Measurements from ENCODE around the gene CYLD.
A peak's percentile ranks its signal among the peaks of the same experiment; 100 is the strongest.

The CYLD gene

DNA sequence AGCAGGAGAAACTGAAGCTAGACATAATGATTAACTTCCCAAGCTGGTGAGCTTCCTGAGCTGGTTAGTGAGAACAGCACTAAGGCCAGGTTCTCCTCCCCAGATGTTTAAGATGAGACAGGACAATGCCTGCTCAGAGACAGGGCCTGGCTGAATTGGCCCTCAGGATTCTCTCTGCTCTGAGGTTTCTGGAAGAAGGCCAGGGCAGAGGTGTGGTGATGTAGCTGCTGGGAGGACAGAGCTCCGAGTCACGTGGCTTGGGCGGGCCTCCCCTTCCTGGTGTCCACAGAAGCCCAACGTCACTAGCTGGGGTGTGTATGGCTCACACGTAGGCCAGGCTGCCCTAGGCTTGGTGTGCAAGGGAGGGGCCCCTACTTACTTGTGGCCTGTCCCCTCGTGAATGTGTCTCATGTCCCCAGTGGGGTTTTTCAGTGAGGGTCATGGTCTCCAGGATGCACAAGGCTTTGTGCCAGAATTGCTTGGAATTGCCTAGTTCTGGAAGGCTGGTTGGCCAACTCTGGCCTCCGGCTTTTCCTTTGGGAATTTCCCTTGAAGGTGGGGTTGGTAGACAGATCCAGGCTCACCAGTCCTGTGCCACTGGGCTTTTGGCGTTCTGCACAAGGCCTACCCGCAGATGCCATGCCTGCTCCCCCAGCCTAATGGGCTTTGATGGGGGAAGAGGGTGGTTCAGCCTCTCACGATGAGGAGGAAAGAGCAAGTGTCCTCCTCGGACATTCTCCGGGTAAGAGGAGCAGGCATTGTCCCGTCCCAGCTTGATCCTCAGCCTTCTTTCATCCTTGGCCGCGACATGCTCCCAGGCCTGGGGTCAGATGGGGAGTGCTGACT, 45.1 kb upstream of the CYLD start:
- Histone ChIP-seq H3K9ac (peak overlapping the region; percentile 64 to 74 (median 69); a peak in 18 of 22 replicates), H4K20me1 (no peaks in the 10 kb centered on the region), H3K4me2 (peak overlapping the region; percentile 75 to 98 (median 92)), H3K36me3 (peaks cover 0 to 27% (median 0%) of the 10 kb centered on the region in 11 experiments; a peak in 8 of 22 replicates), H3K27me3 (peaks cover 0 to 9% (median 0%) of the 10 kb centered on the region in 11 experiments; a peak in 6 of 22 replicates), H3K27ac (peak overlapping the region; percentile 64 to 90 (median 80)), H3K4me3 (peak overlapping the region in 5 of 10 experiments; percentile 7 to 77 (median 69); a peak in 4 of 20 replicates), H3K4me1 (peaks cover 52 to 92% (median 87%) of the 10 kb centered on the region in 10 experiments), H3K9me3 (replicated peaks in 1 of 11) (no peaks in the 10 kb centered on the region)
- no peak for TF ChIP-seq Cebpa-rat (IDR thresholded peaks at IDR 0.05)

DNA sequence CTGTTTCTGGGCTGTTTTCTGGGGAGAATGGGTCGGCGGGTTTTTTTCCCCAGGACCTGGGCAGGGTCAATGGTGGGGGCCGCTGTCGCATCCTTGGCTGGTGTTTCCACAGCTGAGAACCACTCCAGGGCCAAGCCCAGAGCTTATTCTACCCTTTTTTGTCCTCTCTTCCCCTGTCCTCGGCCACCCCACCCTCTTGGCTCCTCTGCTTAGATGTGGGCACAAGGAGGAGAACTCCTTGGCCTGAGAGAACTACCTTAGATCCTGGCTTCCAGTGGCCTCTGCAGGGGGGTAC, 44.5 kb upstream of the CYLD start:
- Histone ChIP-seq H3K9me3 (replicated peaks in 1 of 11) (no peaks in the 10 kb centered on the region), H3K4me1 (peaks cover 58 to 98% (median 92%) of the 10 kb centered on the region in 10 experiments), H3K4me3 (peak overlapping the region in 8 of 10 experiments; percentile 7 to 75 (median 30); a peak in 7 of 20 replicates), H3K27ac (peak overlapping the region; percentile 64 to 90 (median 80); a peak in 21 of 22 replicates), H3K36me3 (peaks cover 0 to 32% (median 0%) of the 10 kb centered on the region in 11 experiments; a peak in 8 of 22 replicates), H4K20me1 (no peaks in the 10 kb centered on the region), H3K4me2 (peak overlapping the region; percentile 75 to 98 (median 92)), H3K9ac (peak overlapping the region; percentile 57 to 74 (median 69); a peak in 21 of 22 replicates), H3K27me3 (peaks cover 0 to 9% (median 0%) of the 10 kb centered on the region in 11 experiments; a peak in 6 of 22 replicates)
- no peak for TF ChIP-seq Cebpa-rat (IDR thresholded peaks at IDR 0.05)

DNA sequence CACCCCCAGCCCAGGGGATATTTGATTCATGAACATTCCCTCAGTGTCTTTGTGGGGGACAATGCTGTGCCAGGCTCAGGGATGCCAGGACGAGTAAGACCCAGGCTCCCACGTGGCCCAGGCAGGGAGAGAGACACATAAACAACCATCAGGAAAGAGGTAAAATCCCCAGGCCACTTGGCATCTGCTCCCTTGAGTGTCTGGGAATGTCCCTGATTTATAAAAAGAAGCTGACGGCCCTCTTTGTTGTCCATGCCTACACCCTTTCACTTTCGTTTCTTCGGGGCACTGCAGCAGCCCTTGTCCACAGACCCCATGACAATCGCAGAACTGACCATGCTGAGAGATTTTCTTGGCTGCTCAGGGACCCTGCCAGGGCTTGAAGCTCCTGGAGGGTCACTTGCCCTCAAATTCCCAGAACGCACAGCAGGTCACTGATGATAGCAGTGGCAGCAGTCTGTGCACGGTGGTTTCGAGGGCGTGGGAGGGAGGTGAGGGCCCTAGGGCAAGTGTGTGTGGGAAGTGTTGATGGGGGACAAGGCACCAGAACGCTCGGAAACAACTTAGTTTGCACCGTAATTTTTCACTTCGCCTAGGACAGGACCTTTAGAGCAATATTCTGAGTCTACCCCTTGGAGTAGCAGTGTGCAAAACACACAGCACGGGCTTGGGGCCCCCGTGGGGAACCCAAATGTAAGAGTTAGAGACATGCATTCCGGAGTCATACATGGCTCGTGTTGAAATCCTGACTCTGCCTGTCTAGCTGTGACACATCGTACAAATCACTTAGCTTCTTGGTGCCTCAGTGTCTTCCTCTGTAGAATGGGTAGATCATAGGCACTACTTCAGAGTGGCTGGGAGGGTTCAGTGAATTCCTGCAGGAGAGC, 43.8 kb upstream of the CYLD start:
- Histone ChIP-seq H3K9ac (peak overlapping the region; percentile 57 to 74 (median 69); a peak in 21 of 22 replicates), H3K4me1 (peaks cover 61 to 98% (median 96%) of the 10 kb centered on the region in 10 experiments), H3K27ac (peak overlapping the region; percentile 64 to 90 (median 80); a peak in 21 of 22 replicates), H3K4me2 (peak overlapping the region; percentile 75 to 98 (median 92)), H3K36me3 (peaks cover 0 to 37% (median 0%) of the 10 kb centered on the region in 11 experiments; a peak in 8 of 22 replicates), H3K27me3 (peaks cover 0 to 9% (median 0%) of the 10 kb centered on the region in 11 experiments; a peak in 6 of 22 replicates), H3K4me3 (peak overlapping the region in 9 of 10 experiments; percentile 7 to 75 (median 31); a peak in 10 of 20 replicates), H3K9me3 (replicated peaks in 1 of 11) (peaks cover 0 to 3% (median under 1%) of the 10 kb centered on the region in 11 experiments; a peak in 10 of 22 replicates), H4K20me1 (no peaks in the 10 kb centered on the region)
- TF ChIP-seq Cebpa-rat (IDR thresholded peaks at IDR 0.05) = no peak

DNA sequence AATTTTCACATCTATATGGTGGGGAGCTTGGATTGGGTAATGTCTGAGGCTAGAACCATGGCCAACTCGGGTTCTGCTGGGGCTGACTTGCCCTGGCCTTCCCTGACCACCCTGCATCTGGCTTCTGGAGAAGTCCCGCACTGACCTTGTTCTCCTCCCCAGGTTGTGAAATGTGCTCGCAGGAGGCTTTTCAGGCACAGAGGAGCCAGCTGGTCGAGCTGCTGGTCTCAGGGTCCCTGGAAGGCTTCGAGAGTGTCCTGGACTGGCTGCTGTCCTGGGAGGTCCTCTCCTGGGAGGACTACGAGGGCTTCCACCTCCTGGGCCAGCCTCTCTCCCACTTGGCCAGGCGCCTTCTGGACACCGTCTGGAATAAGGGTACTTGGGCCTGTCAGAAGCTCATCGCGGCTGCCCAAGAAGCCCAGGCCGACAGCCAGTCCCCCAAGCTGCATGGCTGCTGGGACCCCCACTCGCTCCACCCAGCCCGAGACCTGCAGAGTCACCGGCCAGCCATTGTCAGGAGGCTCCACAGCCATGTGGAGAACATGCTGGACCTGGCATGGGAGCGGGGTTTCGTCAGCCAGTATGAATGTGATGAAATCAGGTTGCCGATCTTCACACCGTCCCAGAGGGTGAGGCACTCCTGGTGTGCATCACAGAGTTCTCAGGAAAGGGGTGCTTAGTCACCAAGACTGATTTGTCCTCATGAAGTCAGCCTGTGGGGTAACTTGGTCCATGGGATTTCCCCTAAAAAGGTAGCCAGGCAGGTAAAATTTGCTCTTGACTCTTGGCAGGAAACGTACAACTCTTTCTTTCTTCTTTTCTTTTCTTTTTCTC, 42.3 kb upstream of the CYLD start:
- peak overlapping the region in 10 of 11 experiments; percentile 21 to 98 (median 80); a peak in 20 of 22 replicates for H3K4me2 ChIP-seq
- H3K27ac ChIP-seq = peak overlapping the region in 10 of 11 experiments; percentile 28 to 90 (median 84); a peak in 20 of 22 replicates
- H3K9me3 ChIP-seq (replicated peaks in 1 of 11) = peaks cover 13 to 17% (median 14%) of the 10 kb centered on the region in 11 experiments
- no peaks in the 10 kb centered on the region for H3K27me3 ChIP-seq
- peaks cover 49 to 88% (median 86%) of the 10 kb centered on the region in 10 experiments for H3K4me1 ChIP-seq
- 0 out of 22 replicates have a peak, but pooled peaks of 2 of the 11 experiments have one; percentile 13 to 16 for TF ChIP-seq Cebpa-rat (IDR thresholded peaks at IDR 0.05)
- H4K20me1 ChIP-seq = no peaks in the 10 kb centered on the region
- no peak overlapping the region for H3K4me3 ChIP-seq
- peaks cover 0 to 52% (median 7%) of the 10 kb centered on the region in 11 experiments; a peak in 11 of 22 replicates for H3K36me3 ChIP-seq
- peak overlapping the region in 5 of 11 experiments; percentile 21 to 42 (median 31); a peak in 9 of 22 replicates for H3K9ac ChIP-seq

DNA sequence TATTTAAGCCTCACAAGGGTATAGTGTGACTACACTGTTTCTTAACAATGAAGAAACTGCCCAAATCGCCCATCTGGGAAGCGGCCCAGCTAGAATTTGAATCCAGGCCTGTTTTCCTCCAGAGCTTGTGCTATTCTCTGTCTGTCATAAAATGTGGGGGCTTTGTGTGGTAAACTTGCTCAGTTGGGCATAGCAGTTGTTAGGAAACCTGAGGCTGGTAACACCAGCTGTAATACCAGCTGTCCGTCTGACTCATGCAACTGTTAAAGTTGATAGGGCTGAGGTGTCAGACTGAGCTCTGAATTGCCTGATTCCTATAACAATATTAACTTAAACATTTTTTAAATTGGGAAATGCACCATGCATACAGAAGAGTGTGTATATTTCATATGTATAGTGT, 39.2 kb upstream of the CYLD start:
- Histone ChIP-seq H3K9ac (peak overlapping the region in 9 of 11 experiments; percentile 16 to 73 (median 64); a peak in 16 of 22 replicates), H3K27me3 (no peaks in the 10 kb centered on the region), H3K27ac (peak overlapping the region in 10 of 11 experiments; percentile 31 to 90 (median 85); a peak in 20 of 22 replicates), H4K20me1 (no peaks in the 10 kb centered on the region), H3K4me2 (peak overlapping the region; percentile 2 to 90 (median 44); a peak in 19 of 22 replicates), H3K9me3 (replicated peaks in 1 of 11) (peaks cover 24 to 34% (median 32%) of the 10 kb centered on the region in 11 experiments), H3K36me3 (peaks cover 0 to 82% (median 7%) of the 10 kb centered on the region in 11 experiments; a peak in 11 of 22 replicates), H3K4me1 (peaks cover 23 to 74% (median 59%) of the 10 kb centered on the region in 10 experiments), H3K4me3 (no peak overlapping the region)
- TF ChIP-seq Cebpa-rat (IDR thresholded peaks at IDR 0.05) = peak in 7 of 11 experiments; percentile 40 to 81 (median 53); a peak in 8 of 22 replicates

DNA sequence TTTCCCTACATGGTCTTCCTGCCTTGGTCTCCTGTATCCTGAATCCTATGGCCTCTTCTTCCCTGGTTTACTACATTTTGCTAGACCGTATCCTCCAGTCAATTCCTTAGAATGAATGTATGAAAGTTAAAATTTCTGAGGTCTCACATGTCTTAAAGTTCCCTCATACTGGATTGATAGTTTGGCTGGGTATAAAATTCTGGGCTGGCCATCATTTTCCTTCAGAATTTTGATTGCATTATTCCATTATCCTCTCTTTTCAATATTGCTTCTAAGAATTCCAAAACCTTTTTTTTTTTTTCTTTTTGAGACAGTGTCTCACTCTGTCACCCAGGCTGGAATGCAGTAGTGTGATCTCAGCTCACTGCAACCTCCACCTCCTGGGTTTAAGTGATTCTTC, 37.6 kb upstream of the CYLD start:
- Histone ChIP-seq H3K9ac (no peak overlapping the region), H3K4me1 (peaks cover 20 to 74% (median 60%) of the 10 kb centered on the region in 10 experiments), H3K27me3 (no peaks in the 10 kb centered on the region), H3K36me3 (peaks cover 0 to 85% (median 7%) of the 10 kb centered on the region in 11 experiments; a peak in 11 of 22 replicates), H3K4me2 (no peak overlapping the region), H4K20me1 (no peaks in the 10 kb centered on the region), H3K27ac (peak overlapping the region in 8 of 11 experiments; percentile 80 to 90 (median 86); a peak in 17 of 22 replicates), H3K9me3 (replicated peaks in 1 of 11) (peaks cover 24 to 34% (median 32%) of the 10 kb centered on the region in 11 experiments), H3K4me3 (peak overlapping the region in 3 of 10 experiments; percentile 5 to 39 (median 11); a peak in 1 of 20 replicates)
- TF ChIP-seq Cebpa-rat (IDR thresholded peaks at IDR 0.05) = no peak

DNA sequence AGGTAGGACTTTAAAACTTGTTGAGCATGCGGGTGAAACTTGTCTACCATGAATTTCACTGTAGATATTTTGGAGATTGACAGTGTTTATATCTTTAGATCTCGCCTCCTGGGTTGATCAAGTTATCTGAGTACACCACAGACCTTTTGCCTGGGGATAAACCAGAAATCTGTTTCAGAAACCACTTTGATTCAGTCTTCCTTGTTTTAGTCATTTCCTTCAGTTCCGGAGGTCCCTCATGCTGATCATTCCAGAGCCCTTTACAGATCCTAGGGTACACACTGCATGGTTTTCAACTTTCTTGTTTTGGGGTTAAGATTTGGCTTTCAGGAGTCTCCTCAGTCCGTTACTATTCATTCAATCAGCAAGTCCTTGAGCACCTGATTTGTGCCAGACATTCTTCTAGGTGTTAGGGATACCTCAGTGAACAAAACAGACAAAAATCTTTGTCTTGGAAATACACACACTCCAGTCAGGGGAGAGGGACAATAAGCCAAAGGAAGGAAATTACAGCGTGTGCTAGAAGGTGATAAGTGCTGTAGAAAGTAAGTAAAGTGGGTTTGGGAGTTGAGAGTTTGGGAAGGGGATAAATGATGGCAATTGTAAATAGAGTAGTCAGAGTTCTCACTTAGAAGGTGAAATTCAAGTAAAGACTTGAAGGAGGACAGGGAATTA, 36.3 kb upstream of the CYLD start:
- H3K36me3 ChIP-seq = peaks cover 0 to 76% (median 4%) of the 10 kb centered on the region in 11 experiments; a peak in 11 of 22 replicates
- H3K4me1 ChIP-seq = peaks cover 28 to 73% (median 60%) of the 10 kb centered on the region in 10 experiments
- H3K27ac ChIP-seq = peak overlapping the region in 7 of 11 experiments; percentile 9 to 57 (median 21); a peak in 10 of 22 replicates
- H3K9me3 ChIP-seq (replicated peaks in 1 of 11) = peaks cover 24 to 34% (median 32%) of the 10 kb centered on the region in 11 experiments
- TF ChIP-seq Cebpa-rat (IDR thresholded peaks at IDR 0.05) = no peak
- no peak overlapping the region for H3K4me2 ChIP-seq
- H3K27me3 ChIP-seq = no peaks in the 10 kb centered on the region
- no peaks in the 10 kb centered on the region for H4K20me1 ChIP-seq
- H3K4me3 ChIP-seq = no peak overlapping the region
- H3K9ac ChIP-seq = no peak overlapping the region
